PFSK-1 (cell line): ENCODE data around the gene OTOP3.

ENCODE experiments used
- POLR2AphosphoS5 ChIP-seq: IDR thresholded peaks from 2 replicates; pipeline ENCODE4 v1.6.1; 2012; ENCODE audit warnings: low read depth, mild to moderate bottlenecking, control low read depth, low read length, moderate library complexity
- REST ChIP-seq, 2 experiments: IDR thresholded peaks; 2 replicates each; pipeline versions ENCODE4 v1.6.1 to v1.8.0; 2011 to 2012; ENCODE audit warnings: low read depth in 2 of 2, low read length in 2 of 2, control low read depth in 1 of 2, inconsistent platforms in 1 of 2, mild to moderate bottlenecking in 1 of 2, moderate library complexity in 1 of 2; ENCODE audit not compliant: insufficient read depth in 1 of 2
- SIN3A ChIP-seq: IDR thresholded peaks from 2 replicates; pipeline ENCODE4 v1.6.1; 2012; ENCODE audit warnings: mild to moderate bottlenecking, low read length, moderate library complexity, borderline replicate concordance; ENCODE audit not compliant: insufficient read depth
- TAF1 ChIP-seq: IDR thresholded peaks from 2 replicates; pipeline ENCODE4 v1.6.1; 2012; ENCODE audit warnings: low read length, control low read depth, borderline replicate concordance; ENCODE audit not compliant: insufficient read depth

GRCh38 chr17:74937064-74938051 is 1.7 kb downstream of the OTOP3 start:
- TF ChIP-seq POLR2AphosphoS5 (no peak), TAF1 (no peak), REST (IDR thresholded peaks at IDR 0.05; ENCODE audit: insufficient read depth in 1 of 2, low read depth in 2 of 2, low read length in 2 of 2) (peak; percentile 78 to 93), SIN3A (no peak)
